ENCODE data around the gene PVALEF.

The PVALEF gene

DNA sequence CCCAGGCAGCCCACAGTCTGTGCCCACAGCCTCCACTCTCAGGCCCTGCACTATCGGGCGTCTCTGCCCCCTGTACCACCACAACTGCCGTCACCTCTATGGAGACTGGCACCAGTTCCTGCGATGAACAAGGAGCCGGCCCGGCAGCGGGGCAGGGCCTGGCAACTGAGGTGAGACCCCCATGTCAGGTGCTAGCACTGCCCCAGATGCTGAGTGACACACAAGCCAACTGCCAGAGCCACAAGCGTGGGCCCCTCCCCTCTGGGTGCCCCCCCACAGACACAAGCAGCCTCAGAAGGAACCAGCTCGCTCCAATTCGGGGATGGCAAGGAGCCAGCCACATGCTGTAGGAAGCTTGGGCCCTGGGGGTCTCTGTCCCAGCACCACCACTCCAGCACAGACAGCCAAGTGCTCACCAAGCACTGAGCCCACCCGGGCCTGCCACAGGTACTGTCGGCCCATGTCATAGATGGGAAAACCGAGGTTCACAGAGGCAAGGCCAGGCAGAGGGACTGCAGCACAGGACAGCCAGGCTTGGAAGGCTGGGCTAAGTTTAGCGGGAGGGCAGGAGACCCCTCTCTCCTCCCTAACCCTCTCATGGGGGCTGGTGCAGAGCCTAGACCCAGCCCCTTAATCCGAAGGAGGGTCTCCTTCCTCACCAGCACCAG lies 1.5 kb upstream of the PVALEF start:
- no peak for DNase-seq

DNA sequence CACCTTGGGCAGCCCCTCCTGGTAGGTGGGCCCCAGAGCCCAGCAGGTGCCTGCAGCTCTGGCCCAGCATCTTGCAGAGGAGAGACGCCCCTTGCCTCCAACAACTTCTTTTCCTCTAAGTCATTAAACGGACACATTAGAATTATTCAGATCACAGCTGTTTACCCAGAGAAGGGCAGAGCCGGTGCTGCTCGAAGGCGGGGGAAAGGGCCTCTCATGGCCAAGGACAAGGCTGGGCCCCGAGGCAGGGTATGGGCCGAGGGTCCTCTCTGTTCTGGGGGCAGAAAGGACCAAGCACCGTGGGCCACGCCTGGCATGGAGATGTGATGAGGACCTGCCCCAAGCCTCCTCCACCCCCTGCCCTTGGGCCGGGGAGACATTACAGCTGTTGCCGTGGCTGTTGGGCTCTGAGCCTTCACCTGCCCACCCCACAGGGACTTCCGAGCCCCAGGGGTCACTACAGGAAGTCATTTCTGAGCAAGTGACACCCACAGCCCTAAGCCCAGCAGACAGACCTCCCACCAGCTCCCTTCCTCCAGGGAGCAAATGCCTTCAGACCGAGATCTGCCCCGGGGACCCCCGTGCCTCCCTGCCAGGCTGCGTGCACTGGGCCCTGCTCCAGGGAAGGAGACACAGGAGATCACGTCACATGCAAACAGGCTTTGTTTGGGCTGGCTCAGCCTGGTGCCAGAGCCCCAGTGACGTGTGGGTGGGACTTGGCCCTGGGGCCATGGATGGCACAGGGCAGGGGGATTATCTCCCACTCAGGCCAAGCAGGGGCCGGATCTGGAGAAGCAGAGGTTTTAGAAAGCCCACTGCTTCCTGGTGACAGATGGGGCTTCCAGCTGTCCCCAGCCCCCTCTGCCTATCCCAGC lies 699 bp upstream of the PVALEF start:
- peak; percentile 73 for DNase-seq

DNA sequence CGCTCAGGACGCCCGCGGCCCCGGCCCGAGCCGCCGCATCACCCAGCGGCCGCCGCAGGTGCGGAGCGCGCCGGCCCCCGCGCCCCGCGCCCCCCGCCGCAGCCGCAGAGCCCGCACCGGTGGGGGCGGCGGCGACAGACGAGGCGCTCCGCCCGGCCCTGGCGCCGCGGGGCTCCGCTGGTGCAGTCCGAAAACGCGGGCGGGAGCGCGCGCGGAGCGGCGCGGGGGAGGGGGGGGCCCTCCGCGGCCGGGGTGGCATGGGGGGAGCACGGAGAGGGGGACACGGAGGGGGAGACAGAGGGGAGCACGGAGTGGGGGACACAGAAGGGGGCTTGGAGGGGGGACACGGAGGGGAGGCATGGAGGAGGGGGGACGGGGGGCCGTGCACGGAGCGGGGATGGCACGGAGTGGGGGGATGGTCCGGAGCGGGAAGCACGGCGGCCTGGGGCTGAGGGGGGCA lies 756 bp downstream of the PVALEF start, which contains the start of gene AATK:
TSS of gene AATK (minus strand) at position 189 of the 460 bp plus-strand sequence. CDS start 229 bp downstream, outside the sequence.
- DNase-seq: no peak

DNA sequence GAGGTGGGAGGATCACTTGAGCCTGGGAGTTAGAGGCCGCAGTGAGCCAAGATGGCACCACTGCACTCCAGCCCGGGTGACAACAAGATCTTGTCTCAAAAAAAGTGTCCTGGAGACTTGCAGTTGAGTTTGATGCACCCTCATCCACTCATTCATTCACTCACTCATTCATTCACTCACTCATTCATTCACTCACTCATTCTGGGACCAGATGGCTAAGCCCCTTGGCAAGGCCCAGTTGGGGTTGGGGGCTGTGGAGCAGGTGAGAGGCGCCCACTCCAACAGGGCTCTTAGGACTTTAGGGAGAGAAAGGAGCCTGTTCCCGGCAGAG lies 1.9 kb downstream of the PVALEF start:
- no peak for DNase-seq

DNA sequence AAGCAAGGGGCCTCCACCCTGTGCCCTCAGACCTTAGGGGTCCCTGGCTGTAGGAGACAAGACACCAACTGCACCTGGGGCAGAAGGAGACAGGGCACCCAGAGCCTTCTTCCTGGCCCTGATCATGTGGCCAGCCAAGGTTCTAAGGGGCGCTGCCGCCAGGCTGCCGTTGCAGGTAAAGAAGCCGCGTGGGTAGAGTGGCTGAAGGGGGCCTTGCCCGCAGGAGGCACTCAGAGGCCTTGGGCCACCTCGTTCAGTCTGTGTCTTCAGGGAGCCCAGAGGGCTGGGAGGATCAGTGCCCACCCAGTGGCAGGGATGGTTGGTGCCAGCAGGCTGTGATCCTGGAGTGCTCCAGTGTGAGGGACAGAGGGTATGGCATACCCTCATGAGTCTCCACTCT lies 2.3 kb downstream of the PVALEF start:
- DNase-seq: no peak

DNA sequence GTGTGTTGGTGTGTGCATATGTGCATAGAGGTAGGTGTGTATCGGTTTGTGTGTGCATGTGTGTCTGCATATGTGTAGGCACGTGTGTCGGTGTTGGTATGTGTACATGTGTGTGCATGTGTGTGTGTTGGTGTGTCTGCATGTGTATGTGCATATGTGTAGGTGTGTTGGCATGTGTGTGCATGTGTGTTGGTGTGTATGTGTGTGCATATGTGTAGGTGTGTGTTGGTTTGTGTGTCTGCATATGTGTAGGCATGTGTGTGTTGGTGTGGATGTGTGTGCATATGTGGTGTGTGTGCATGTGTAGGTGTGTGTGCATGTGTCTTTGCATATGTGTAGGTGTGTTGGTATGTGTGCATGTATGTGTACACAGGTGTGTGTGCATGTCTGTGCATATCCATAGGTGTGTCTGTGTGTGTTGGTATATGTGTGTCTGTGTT lies 4.6 kb downstream of the PVALEF start:
- DNase-seq: no peak

DNA sequence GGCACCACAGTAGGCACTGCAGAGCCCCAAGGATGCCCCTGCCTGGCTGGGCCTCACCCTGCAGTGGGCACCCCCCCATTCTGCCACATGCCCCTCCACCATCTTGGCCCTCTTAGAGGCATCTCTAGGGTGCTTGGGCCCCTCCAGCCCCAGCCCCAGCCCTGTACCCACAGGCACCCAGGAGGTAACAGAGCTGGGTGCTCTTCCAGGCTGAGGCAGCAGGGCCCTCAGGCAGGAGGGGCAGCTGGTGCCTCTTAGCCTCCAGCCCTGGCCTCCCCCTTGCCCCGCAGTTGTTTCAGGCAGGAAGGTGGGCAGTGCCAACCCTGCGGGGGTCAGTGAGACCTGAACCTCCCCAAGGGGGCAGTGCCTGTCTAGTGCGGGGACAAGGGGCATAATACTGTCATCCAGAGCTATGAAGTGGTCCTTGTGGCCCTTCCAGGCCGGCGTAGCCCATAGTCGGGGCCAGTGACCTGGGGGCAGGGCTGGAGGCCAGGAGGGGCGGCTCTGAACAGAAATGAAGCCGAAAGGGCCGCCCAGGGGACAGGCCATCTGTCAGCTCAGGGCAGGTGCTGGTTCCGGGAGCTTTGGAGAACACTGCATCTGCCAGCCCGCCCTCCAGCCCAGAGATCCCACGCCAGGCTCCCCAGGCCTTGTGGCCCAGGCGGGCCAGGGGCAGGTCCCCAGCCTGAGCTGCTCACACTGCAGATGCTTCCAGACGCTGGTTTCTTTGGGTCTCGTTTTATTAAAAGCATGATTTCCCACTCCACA lies 5.6 kb downstream of the PVALEF start:
- no peak for DNase-seq

DNA sequence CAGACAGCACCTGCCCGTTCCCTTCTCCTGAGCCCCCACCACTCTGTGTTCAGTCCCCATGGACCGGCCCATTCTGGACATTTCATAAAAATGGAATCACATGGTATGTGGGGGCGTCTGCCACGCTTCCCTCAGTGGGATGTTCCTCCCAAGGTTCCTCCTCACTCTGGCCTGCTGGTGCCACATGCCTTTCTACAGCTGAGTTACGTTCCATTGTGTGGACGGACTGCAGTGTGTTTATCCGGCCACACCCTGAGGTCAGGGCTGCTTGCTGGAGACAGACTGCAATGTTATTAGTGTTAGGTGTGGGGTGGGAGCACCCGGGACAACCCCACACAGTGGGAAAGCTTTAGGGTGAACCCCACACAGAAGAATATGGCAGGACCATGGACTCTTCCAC lies 6.6 kb downstream of the PVALEF start:
- no peak for DNase-seq

DNA sequence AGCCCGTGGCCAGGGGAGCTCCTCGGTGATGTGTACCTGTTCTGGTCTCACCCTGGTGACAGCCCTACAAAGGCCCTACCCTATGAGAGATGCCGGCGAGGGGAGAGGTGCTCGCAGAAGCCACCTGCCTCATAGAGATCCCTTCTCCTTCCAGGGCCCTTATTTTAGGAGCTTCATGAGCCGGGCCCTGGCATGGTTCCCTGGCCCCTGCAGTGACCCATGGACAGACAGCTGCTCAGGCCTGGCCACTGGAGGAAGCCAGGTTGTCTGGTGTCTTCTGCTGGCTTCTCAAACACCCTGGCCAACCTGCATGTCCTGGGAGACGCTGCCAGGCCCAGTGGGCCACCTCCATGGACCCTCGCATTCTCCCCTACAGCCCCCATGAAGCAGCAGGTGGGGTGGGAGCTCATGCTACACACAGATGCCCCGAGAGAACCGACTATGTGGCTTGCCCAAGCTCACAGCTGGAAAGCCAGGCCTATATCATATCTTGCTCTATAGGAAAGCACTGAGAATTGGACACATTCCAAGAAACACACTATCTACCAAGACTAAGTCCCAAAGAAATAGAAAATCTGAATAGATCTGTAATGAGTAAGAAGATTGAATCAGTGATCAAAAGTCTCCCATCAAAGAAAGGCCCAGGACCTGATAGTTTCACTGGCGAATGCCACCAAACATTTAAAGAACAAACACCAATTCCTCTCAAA lies 7.9 kb downstream of the PVALEF start:
- no peak for DNase-seq

DNA sequence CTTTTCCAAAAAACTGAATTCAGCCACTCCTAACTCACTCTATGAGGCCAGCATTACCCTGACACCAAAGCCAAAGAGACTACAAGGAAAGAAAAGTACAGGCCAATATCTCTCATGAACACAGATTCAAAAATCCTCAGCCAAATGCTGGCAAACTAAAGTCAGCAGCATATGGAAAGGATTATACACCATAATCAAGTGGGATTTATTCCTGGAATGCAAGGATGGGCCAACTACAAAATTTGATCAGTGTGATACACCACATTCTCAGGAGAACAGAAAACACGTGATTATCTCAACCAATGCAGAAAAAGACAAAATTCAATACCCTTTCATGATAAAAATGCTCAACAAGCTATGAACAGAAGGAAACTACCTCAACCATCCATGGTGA lies 8.5 kb downstream of the PVALEF start:
- DNase-seq: no peak

DNA sequence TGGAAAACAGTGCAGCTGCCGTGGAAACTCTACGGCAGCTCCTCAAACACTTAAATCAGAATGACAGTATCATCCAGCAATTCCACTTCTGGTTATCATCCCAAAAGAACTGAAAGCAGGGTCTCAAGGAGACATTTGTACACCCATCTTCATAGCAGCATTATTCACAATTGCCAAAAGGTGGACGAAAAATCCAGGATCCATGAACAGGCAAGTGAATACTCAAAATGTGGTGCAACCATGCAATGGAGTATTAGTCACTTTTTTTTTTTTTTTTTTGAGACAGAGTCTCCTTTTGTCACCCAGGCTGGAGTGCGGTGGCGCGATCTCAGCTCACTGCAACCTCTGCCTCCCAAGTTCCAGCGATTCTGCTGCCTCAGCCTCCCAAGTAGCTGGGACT lies 11.4 kb downstream of the PVALEF start:
- no peak for DNase-seq

DNA sequence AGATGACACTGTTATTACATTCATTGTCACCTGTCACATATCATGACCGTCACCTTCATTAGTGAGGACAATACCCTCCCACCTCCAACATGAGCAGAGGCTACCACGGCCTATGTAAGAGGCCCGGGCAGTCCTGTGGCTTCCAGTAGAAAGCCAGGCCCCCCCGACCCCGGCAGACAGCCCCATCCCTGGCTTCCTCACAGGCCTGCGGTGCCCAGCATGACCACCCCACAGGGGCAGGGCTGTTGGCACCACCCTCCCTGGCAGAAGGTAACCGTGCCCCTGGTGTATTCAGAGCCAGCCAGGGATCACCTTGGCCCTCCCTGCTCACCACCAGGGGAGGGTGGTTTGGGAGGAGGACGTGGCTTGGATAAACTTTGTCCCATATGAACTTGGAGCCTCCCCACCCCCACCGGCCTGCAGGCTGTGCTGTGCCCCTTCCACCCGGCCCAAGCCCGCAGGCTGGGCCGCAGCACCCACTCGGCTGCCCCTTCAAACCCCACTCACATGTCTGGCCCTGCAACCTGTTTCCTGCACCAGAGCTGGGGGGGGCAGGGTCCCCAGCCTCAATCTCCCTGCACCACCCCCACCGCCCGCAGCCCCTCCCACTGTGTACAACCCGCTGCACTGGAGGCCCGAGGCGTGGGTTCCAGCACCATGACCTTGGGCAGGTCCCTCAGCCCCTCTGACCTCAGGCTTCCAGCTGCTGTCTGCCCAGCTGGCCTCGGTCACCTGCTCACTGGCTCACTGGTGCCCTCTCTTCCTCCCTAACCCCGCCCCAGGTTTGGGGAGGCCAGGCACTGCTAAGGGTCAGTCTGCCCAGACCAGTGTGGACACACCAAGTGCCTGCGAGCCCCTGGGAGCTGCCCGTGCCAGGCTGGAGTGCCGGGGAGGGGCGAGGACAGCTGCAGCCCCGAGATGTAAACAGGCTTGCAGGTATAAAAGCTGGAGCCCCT lies 13.1 kb downstream of the PVALEF start:
- no peak for DNase-seq

DNA sequence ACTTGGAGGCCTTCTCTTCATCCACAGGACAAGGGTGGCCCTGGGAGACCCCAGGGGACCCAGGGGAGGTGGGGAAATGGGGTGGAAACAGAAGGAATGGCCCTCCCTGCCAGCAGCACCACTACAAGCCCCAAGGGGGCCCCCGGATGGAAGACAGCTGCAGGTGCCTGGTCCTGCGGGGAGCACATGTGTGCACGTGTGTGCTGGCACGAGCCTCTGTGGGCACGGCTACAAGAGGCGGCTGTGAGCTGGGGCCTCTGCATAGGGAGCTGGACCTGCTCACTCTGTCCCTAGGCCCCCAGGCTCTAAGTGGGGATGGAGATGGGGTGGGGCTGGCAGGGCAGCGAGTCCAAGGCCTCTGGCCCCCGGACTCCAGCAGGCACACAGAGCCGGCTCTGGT lies 13.9 kb downstream of the PVALEF start:
- DNase-seq: no peak

DNA sequence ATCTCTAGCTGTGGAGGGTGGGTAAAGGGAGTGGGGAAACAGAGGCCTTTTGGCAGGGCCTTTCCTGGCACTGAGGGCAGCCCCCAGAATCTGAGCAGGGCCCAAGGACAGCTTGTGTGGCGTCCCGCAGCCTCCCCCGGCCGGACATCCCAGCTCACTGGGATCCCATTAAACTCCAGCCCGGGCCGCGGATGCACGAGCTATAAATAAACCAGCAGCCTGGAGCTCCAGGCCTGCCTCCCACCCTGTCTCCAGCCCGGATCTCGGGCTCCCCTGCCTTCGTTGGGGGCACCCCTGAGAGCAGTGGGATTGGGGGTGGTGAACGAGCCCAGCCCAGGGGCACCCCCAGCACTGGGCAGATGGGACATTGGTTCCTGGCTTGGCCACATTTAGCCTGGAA lies 14.6 kb downstream of the PVALEF start:
- DNase-seq: no peak

DNA sequence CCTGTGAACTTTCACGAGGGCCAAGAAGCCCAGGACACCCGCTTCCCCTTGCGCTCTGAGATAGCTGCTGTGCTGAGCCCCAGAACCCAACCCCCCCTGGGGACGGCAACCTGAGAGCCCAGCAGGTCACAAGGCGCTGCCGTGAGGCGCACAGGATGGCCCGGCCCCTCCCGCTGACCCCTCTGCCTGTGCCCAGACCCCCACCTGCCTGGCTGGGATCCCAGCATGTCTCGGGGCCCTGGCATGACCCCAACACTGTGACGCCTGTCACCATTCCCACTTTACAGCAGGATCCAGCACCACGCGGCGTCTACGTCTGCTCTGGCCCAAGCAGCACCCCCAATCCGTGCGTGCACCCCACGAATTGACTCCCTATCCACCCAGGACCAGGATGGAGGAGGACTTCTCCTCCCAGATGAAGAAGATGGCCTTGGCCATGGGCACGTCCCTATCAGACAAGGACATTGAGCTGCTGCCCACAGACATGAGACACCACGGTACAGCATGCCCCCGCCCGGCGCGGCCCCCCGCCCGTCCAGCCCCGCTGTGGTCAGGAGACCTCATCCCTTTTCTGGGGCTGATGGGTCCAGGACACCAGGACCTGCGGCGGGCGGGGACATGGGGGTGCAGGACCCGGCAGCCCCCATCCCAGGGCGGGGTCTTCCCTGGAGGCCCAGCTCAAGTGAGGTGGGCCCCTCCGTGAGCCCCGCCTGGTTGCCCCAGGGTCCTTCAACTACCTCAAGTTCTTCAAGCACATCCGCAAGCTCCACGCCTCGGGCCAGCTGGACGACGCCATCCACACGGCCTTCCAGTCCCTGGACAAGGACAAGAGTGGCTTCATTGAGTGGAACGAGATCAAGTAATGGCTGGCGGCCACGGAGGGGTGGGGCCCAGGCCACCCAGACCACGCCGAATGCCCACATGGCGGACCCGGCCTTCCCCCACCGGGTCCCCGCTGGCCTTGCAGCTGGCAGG lies 15.8 kb downstream of the PVALEF start:
- DNase-seq: no peak

DNA sequence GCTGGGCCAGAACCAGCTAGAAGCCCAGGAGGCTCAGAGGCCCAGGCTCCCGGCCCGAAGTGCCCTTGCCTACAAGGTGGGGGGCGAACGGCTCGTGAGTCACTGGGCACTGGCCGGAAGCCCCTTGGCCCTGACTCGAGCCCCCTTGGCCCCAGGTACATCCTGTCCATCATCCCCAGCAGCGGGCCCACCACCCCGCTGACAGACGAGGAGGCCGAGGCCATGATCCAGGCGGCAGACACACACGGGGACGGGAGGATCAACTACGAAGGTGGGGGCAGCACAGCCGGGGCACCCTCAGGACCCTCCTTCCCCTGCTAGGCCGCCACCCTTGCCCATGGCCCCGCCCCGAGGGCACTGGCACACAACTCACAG lies 16.5 kb downstream of the PVALEF start:
- no peak for DNase-seq

DNA sequence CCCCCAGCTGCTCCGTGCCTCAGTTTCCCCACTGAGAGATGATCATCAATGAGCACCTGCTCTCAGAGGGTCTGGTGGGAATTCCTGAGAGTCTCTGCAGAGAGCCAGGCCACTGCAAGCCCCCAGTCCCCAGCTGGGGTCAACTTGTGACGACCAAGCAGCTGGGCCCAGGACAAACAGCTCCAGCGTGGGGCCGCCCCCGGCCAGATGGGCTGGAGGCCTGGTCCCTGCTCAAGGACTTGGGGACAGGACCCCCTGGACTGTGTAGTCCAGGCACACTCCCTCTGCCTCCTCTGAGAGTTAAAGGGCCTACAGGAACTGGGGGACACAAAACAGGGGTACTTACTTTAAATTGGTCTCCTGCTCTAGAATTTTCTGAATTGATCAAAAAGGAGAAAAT lies 17.3 kb downstream of the PVALEF start:
- DNase-seq: no peak

DNA sequence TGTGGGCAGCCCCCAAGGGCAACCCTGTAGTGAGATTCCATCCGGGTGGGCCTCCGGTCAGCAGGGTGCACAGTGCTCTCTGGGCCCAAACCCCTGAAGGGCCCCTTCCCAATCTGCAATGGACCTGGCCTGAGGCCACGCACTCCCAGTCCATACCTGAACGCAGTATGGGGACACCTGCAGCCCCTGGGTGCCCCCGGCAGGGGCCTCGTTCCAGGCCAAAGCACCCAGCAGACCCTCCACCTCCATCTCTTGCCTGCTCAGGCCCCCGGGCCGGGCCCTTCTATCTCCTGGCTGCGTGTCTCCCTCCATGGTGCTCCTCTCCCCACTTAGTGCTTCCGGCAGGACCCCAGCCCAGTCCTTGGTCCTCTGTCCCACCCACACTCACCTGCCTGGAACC lies 18.0 kb downstream of the PVALEF start:
- no peak for DNase-seq

DNA sequence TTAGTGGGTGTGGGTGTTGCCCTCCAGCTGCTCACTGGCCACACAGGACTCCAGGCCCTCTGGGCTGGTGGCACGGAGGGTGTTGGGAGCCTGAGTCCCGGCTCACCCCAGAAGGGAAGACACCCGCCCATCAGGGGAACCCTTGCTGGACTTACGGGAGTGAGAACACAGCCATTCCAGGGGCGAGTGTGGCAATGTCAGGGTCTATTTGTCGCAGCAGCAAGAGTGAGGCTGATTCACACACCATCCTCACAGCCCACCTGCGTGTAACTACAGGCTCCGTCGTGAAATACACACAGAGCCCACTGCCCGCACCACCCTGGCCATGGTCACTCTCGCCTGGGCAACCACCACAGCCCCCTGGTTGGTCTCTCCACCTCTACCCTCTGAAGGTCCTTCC lies 18.5 kb downstream of the PVALEF start:
- DNase-seq: no peak

DNA sequence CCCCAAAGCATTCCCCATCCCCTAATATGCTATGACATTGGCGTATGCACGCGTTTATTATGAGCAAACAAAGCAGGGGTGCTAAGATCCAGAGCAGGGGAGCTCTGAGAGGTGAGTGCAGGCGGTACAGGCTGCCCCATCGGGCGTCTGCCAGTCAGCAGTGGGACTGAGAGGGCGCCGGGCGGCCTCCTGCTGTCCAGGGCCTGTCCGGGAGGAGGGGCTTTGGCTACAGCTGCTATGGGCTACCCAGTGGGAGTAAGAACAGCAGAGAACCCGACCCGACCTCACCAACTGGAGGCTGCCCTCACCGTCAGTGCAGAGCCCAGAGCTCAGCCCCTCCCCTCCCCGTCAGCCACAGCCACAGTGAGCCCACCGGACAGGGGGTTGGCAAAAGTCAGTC lies 19.2 kb downstream of the PVALEF start:
- DNase-seq: no peak

DNA sequence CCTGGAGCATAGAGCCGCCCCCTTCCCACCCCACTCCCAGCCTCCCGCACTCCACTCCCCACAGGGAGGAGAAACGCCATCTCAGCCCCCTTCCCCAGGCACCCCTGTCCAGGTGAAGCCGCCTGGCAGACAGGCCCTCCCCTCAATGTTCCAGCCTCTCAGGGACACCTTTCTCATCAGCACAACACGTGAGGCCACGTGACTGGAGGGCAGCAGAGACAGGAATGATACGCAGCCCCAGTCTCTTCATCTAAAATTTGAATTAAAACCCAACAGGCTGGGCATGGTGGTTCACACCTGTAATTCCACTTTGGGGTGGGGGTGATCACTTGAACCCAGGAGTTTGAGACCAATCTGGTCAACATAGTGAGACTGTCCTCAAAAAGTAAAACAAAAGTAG lies 20.9 kb downstream of the PVALEF start:
- DNase-seq: no peak
